GM21786 (cell line): ENCODE measurements around the gene CCDC15.
"Not testable (repeated sequence)": the region's sequence is repeated elsewhere in the genome, so short reads cannot be mapped to it uniquely, and the experiment has no call there.

Source experiments
- ATAC-seq: cut with Tn5 transposase; IDR thresholded peaks from one replicate; pipeline ENCODE4 v1.9.1; 2021; ENCODE audit not compliant: unreplicated experiment

The CCDC15 gene

GRCh38 chr11:125079878-125080530, 126.0 kb downstream of the CCDC15 start:
- no peak for ATAC-seq

- no peak for ATAC-seq
Observed at GRCh38 chr11:125080531-125080911, 126.5 kb downstream of the CCDC15 start.

GRCh38 chr11:125081098-125081798, 127.2 kb downstream of the CCDC15 start:
- ATAC-seq = no peak

DNA sequence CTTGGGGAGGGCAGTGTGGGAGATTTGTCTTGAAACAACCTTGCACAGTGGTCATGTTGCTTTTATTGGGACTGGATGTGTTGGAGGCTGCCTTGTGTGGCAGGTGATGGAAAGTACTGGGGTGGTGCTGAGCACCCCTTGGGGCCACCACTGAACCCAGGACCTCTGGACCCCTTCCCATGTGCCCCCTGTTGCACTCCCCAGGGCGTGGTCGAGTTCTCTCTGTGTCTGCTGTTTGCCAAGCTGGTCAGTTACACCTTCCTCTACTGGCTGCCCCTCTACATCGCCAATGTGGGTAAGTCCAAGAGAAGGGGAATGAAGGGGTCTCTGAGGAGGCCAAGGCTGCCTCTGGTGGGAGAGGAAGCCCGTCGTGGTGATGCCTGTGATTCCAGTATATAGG, 128.0 kb downstream of the CCDC15 start:
- ATAC-seq = no peak

DNA sequence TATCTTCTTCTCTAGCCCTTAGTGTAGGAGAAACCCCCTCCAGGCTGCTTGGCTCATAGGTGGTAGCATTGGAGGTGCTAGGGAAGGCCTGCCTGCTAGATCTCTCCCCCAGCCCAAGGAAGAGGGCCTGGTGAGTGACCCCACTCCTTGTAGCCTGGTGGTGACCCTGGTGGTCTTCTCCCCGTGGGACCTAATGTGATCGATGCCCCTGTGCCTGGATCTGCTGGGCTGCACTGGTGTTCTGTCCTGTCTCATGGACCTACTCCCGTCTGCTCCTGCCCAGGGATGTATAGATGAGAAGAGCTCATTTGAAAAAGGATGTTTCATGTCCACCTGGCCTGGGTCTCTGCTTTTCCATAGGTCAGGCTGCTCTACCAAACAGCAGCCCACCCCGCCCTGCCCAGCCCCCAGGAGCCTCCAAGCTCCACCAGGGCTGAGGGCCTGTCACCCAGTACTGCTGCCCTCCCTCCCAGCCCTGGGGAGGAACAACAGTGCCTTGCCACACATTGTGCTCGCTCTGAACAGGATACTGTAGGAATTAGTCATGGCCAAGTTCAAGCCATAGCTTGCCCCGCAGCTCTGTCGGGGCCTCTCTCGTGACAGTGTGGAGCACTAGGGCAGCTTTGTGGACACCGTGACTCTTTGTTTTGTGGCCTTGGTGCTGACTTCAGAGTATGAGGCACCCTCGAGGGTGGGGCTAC, 128.8 kb downstream of the CCDC15 start:
- no peak for ATAC-seq

GRCh38 chr11:125083312-125084056, 129.5 kb downstream of the CCDC15 start:
- ATAC-seq = no peak

- ATAC-seq = no peak
Observed at GRCh38 chr11:125084057-125084416, 130.0 kb downstream of the CCDC15 start.

DNA sequence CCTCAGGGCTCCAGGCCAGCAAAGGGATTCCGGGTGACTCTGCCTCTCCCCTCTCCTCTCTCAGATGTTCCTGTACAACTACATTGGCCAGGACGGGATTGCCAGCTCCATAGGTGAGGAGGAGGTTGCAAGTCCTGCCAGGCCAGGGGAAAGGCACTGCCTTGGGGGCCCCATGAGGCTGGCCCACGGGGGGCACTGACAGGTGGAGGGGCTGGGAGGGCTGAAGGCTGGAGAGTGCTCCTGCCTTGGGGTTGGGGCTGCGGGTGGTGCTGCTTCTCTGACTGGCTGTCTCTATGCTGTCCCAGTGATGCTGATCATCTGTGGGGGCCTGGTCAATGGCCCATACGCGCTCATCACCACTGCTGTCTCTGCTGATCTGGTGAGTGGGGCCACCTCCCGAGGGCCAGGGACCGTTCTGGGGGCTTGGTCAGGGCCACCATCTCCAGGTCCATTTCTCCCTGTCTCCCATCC, 130.8 kb downstream of the CCDC15 start:
- ATAC-seq = no peak

DNA sequence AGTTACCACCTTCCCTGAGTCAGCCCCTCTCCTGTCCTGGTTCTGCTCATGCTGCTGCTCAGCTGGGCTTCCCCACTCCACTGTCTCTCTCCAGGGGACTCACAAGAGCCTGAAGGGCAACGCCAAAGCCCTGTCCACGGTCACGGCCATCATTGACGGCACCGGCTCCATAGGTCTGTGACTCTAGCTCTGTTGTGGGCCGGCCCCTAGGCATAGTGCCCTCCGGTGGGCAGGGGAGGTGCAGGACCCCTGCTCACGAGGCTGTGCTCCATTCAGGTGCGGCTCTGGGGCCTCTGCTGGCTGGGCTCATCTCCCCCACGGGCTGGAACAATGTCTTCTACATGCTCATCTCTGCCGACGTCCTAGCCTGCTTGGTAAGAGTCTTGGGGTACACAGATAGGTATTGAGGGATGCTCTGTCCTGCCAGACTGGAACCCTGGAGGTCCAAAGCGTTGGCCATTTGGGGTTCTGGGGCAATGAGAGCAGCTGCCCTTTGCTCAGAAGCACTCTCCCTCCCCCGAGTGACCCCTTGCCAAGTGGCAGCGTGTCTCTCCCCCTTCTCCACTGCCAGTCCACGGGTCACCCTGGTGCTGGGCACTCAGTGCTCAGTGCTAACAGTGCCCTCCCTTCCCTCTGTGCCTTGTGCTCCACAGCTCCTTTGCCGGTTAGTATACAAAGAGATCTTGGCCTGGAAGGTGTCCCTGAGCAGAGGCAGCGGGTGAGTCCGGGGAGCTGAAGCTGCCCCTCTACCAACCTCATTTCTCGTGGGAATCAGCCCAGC, 131.5 kb downstream of the CCDC15 start:
- no peak for ATAC-seq

DNA sequence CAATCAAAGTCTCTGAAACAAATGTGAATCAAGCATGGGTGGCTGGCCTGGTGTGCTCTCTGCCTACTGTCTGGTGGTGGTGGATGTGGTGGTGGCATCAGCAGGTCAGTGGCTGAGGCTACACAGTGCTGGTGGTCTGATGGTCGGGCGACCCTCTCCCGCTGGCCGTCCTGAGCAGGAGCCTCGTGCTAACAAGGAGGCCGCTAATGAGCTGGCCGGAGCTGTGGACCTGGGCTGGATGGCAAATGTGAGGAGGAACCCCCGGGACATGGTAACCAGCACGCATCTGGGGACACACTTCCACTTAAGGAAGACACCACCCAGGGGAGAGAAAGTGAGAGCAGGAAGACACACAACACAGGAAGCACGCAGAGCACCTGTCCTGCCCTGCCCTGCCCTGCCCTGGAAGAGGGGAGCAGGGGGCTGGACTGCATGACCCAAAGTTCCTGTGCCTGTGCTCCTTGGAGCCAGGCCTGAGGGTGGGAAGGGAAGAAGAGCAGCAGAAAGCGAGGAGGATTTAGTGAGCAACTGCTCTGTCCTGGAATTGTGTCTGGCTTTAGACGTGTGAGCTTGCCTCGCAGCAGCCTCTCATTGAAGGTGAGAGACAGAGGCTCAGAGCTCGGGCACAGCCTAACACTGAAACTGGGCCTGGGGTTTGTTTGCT, 132.8 kb downstream of the CCDC15 start:
- no peak for ATAC-seq

DNA sequence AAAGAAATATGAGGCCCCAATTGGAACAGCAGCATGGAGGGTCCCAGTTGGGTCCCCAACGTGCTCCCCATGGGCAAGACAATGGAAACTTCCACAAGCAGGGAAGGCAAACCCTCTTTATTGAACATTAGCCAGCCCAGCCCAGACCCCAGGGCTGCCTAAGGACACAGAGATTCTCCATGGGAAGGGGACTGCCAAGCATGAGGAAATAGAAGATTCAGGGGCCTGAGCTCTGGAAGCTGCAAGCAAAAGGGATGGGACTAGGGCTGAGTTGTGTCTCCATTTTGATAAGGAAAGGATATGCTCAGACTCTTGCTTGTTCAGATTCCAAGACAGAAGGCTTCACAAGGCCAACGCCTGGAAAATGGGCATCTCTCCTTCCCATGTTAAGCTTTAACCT, 134.1 kb downstream of the CCDC15 start:
- ATAC-seq = no peak

- no peak for ATAC-seq
Observed at GRCh38 chr11:125088576-125089455, 134.8 kb downstream of the CCDC15 start.

DNA sequence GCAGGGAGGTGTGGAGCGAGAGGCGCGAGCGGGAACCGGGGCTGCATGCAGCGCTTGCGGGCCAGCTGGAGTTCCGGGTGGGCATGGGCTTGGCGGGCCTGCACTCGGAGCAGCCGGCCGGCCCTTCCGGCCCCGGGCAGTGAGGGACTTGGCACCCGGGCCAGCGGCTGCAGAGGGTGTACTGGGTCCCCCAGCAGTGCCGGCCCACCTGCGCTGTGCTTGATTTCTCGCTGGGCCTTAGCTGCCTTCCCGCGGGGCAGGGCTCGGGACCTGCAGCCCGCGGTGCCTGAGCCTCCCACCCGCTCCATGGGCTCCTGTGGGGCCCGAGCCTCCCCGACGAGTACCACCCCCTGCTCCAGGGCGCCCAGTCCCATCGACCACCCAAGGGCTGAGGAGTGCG, 135.5 kb downstream of the CCDC15 start:
- not testable (repeated sequence) for ATAC-seq

DNA sequence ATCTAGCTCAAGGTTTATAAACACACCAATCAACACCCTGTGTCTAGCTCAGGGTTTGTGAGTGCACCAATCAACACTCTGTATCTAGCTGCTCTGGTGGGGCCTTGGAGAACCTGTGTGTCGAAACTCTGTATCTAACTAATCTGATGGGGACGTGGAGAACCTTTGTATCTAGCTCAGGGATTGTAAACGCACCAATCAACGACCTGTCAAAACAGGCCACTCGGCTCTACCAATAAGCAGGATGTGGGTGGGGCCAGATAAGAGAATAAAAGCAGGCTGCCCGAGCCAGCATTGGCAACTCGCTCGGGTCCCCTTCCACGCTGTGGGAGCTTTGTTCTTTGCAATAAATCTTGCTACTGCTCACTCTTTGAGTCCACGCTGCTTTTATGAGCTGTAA, 136.1 kb downstream of the CCDC15 start:
- not testable (repeated sequence) for ATAC-seq

DNA sequence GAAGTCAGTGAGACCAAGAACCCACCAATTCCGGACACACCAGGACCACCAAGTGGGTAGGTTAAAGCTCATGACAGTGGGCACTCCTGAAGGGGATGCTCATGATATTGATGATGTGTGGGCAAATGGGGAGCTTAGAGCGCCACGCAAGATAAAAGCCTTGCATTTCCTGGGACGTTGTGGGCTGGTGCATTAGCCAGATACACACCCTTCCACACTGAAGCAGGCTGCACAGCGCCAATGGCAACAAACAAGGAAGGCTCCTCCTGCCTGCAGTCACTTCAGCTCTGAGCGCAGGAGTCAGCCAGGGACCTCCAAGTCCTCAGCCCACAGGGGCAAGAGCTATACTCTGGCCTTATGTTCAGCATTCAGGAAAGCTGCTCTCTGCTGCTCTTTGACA, 136.8 kb downstream of the CCDC15 start:
- ATAC-seq = no peak
